MCF 10A (cell line): Measurements from ENCODE around the gene TBC1D14. TPM values are rescaled to one million over a fixed set of nuclear protein-coding genes. Genes with fewer than 3 reads are reported as not detected.
A peak's percentile ranks its signal among the peaks of the same experiment; 100 is the strongest.

ENCODE experiments used
- BruUV-seq: library from RNA; stranded (reverse); fragments of 400-500 nt; replicated peaks from 2 replicates; lab custom pipeline; 2021; lab: Mats Ljungman, UMichigan
- CTCF ChIA-PET: fragments of 300-600 bp; sonication (Branson Sonifier 250); formaldehyde crosslinking; extraction: SDS; loops from one replicate; lab custom pipeline; 2021; ENCODE audit warnings: antibody characterized with exemption, inconsistent platforms; lab: Yijun Ruan, JAX
- POLR2A ChIA-PET: fragments of 300-600, 350-650 bp; sonication (Branson Sonifier 250); formaldehyde crosslinking; extraction: SDS; loops from one replicate; lab custom pipeline; 2020; ENCODE audit warnings: antibody characterized with exemption, inconsistent platforms; lab: Yijun Ruan, JAX
- DNase-seq: peaks from one replicate; pipeline ENCODE4 v3.0.0-alpha.2; 2018; ENCODE audit not compliant: unreplicated experiment
- H3K27ac Mint-ChIP-seq: one replicate; pipeline ENCODE4 v1.8.0; 2022; ENCODE audit warnings: mild to moderate bottlenecking, low read depth, mixed read lengths; ENCODE audit not compliant: unreplicated experiment
- H3K27me3 Mint-ChIP-seq: one replicate; pipeline ENCODE4 v1.8.0; 2022; ENCODE audit warnings: mixed read lengths; ENCODE audit not compliant: insufficient read depth, unreplicated experiment
- H3K36me3 Mint-ChIP-seq: one replicate; pipeline ENCODE4 v1.8.0; 2022; ENCODE audit warnings: mild to moderate bottlenecking, moderate library complexity, mixed read lengths; ENCODE audit not compliant: insufficient read depth, unreplicated experiment
- H3K4me1 Mint-ChIP-seq: one replicate; pipeline ENCODE4 v1.8.0; 2022; ENCODE audit warnings: mixed read lengths; ENCODE audit not compliant: insufficient read depth, unreplicated experiment
- H3K4me3 Mint-ChIP-seq: one replicate; pipeline ENCODE4 v1.8.0; 2022; ENCODE audit warnings: mild to moderate bottlenecking, moderate library complexity, mixed read lengths; ENCODE audit not compliant: unreplicated experiment
- H3K9me3 Mint-ChIP-seq: one replicate; pipeline ENCODE4 v1.8.0; 2022; ENCODE audit warnings: mixed read lengths; ENCODE audit not compliant: unreplicated experiment
- intact Hi-C: fragments of 100-400 bp; cut with micrococcal nuclease; formaldehyde crosslinking; loops from 2 replicates; pipeline ENCODE4 v1.14.1; 2022
- total RNA-seq: library from RNA; stranded (reverse); gene quantifications from 2 replicates; pipeline ENCODE4 v1.2.3, GENCODE V29; 2022
- TF ChIP-seq, protein P1 (sequence below): fragments of 200-600 bp; IDR thresholded peaks from one replicate; pipeline ENCODE4 v1.8.0; 2022; ENCODE audit warnings: antibody characterized with exemption, mild to moderate bottlenecking; ENCODE audit not compliant: unreplicated experiment

Gene TBC1D14
- total RNA-seq, 1 experiment from 2014 or later: 55.1 TPM

DNA sequence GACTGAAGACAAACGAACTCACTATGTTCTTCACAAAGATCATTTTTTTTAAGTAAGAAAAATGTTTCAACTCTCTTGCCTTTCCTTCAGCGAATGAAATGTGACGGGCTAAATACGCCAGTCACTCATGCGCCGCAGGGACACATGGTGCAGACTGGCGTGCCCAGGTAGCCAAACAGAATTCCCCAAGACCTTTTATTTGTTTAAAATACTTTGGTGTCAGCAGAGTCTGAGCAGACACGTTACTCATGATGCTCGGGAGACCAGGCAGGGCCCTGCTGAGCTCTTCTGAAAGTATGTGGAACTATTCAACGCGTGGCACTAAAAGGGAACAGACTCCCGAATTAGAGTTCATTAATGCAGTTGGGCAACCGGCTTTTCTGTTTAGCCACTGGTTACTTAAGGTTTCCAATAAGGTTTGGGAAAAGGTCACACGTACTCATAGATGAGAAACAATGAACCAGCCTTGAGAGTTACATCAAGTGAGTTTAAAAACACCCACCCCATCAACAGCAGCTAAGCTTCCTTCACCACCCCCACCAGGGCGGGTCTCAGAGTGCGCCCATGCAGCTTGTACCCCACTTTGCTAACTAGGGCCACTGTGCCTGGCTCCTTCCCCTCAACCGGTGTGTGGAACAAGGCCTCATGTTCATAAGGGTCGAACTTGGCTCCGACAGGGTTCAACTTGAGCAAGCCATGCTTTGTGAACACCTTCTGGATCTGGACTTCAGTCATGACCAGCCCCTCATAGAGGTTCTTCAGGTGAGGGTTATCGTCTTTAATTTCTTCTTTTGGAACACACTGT, 150.9 kb downstream of the TBC1D14 start:
- H3K9me3 Mint-ChIP-seq: no peaks in the 10 kb centered on the region
- intact Hi-C loops: no loop called here
- POLR2A ChIA-PET: interaction anchor here (0.7 to 1.8 kb wide), 3 partner anchors 7 to 148 kb away, joined by 3 to 7 read pairs (median 6); partner anchors contain the start of genes GRPEL1 and TADA2B
- H3K4me3 Mint-ChIP-seq: no peak overlapping the region
- TF ChIP-seq, protein P1, sequence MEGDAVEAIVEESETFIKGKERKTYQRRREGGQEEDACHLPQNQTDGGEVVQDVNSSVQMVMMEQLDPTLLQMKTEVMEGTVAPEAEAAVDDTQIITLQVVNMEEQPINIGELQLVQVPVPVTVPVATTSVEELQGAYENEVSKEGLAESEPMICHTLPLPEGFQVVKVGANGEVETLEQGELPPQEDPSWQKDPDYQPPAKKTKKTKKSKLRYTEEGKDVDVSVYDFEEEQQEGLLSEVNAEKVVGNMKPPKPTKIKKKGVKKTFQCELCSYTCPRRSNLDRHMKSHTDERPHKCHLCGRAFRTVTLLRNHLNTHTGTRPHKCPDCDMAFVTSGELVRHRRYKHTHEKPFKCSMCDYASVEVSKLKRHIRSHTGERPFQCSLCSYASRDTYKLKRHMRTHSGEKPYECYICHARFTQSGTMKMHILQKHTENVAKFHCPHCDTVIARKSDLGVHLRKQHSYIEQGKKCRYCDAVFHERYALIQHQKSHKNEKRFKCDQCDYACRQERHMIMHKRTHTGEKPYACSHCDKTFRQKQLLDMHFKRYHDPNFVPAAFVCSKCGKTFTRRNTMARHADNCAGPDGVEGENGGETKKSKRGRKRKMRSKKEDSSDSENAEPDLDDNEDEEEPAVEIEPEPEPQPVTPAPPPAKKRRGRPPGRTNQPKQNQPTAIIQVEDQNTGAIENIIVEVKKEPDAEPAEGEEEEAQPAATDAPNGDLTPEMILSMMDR: no peak
- peaks cover 94% of the 10 kb centered on the region for H3K36me3 Mint-ChIP-seq
- peaks cover 8% of the 10 kb centered on the region for H3K4me1 Mint-ChIP-seq
- H3K27me3 Mint-ChIP-seq: no peaks in the 10 kb centered on the region
- DNase-seq: no peak
- BruUV-seq: TSS peak; percentile 12
- CTCF ChIA-PET: interaction anchor here (0.8 to 13.0 kb wide), 4 partner anchors 9 to 177 kb away, joined by 3 to 98 read pairs (median 4); partner anchors contain the start of gene TADA2B
- peak overlapping the region; percentile 14 for H3K27ac Mint-ChIP-seq

DNA sequence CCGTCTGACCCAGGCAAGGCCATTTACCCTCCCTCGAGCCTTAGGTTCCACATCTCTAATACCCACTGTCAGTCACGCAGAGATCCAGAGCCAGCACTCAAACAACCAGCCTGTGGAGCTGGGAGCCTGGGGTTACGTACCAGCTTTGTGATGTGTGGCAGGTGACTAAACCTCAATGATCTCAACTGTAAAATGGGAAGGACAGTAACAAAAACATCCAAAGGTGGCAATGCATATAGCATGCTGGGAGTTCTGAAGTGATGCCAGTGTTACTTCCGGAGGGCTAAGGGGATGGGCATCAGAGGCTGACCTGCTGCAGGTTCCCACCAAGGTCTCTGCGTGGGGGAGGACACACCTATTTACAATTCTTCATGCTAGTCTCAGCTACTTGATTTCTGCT, 152.2 kb downstream of the TBC1D14 start:
- H3K27ac Mint-ChIP-seq: peak overlapping the region; percentile 14
- BruUV-seq: no TSS peak
- no peaks in the 10 kb centered on the region for H3K27me3 Mint-ChIP-seq
- no peak for DNase-seq
- peaks cover 85% of the 10 kb centered on the region for H3K36me3 Mint-ChIP-seq
- peaks cover 13% of the 10 kb centered on the region for H3K4me1 Mint-ChIP-seq
- H3K9me3 Mint-ChIP-seq: no peaks in the 10 kb centered on the region
- ChIA-PET POLR2A (interaction anchor here (0.6 to 1.8 kb wide), 4 partner anchors 19 to 77 kb away, joined by 3 to 6 read pairs (median 4); partner anchors contain the start of gene TADA2B), CTCF (interaction anchor here (0.8 to 13.0 kb wide), 3 partner anchors 9 to 24 kb away, joined by 4 to 98 read pairs (median 6); partner anchors contain the start of gene TADA2B)
- H3K4me3 Mint-ChIP-seq: no peak overlapping the region
- TF ChIP-seq, protein P1: no peak
- intact Hi-C loops: no loop called here

DNA sequence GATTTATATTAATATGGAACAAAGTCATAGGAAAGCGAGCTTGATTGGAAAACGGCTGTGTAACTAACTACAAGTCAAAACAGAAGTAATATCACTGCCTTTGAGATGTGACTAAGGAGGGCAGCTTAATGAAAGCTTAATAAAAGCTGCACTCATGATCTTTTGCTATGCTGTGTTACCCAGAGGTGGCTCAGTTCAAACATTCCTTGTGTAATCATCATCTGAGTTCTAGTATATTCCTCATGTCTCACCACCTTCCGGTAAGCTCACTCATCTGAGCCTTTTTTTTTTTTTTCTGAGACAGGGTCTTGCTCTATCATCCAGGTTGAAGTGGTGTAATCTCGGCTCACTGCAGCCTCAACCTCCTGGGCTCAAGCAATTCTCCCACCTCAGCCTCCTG, 153.2 kb downstream of the TBC1D14 start:
- Mint-ChIP-seq H3K4me1 (peaks cover 16% of the 10 kb centered on the region), H3K9me3 (no peaks in the 10 kb centered on the region), H3K27ac (no peak overlapping the region), H3K36me3 (peaks cover 78% of the 10 kb centered on the region), H3K27me3 (no peaks in the 10 kb centered on the region), H3K4me3 (no peak overlapping the region)
- DNase-seq: no peak
- TF ChIP-seq, protein P1: no peak
- intact Hi-C loops: no loop called here
- ChIA-PET CTCF (interaction anchor here (0.6 to 13.0 kb wide), 3 partner anchors 19 to 934 kb away, joined by 3 to 98 read pairs (median 4); partner anchors contain the start of gene TADA2B), POLR2A (interaction anchor here (0.8 to 1.1 kb wide), 2 partner anchors 8 to 20 kb away, joined by 3 read pairs; partner anchors contain the start of gene TADA2B)
- BruUV-seq: no TSS peak

DNA sequence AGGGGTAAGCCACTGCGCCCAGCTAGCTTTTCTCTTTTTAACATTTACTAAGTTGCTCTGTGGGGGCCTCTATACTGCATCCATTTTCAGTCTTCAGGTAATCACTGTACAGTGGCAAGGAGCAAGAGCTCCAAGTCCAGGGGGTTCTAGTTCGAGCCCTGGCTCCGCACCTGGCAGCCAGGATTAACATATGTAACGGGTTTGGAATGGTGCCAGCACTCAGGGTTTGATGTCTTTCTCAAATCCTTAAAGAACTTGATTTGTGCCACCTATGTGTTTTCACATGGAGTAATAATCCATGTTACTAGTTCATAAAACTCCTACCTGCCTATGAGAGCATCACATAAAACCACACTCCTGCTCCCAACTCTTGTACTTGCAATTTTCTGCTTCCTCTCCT, 153.7 kb downstream of the TBC1D14 start:
- intact Hi-C loops: no loop called here
- H3K27me3 Mint-ChIP-seq: no peaks in the 10 kb centered on the region
- no peak overlapping the region for H3K4me3 Mint-ChIP-seq
- POLR2A ChIA-PET: interaction anchor here (0.7 to 1.1 kb wide), 3 partner anchors 8 to 32 kb away, joined by 3 read pairs; partner anchors contain the start of gene TADA2B
- BruUV-seq: no TSS peak
- TF ChIP-seq, protein P1: no peak
- DNase-seq: no peak
- no peak overlapping the region for H3K27ac Mint-ChIP-seq
- no peaks in the 10 kb centered on the region for H3K9me3 Mint-ChIP-seq
- H3K4me1 Mint-ChIP-seq: peaks cover 16% of the 10 kb centered on the region
- H3K36me3 Mint-ChIP-seq: peaks cover 73% of the 10 kb centered on the region
- CTCF ChIA-PET: interaction anchor here (1.2 to 13.0 kb wide), 2 partner anchors 19 to 89 kb away, joined by 3 to 98 read pairs; partner anchors contain the start of gene TADA2B
